ENCODE data around the gene ITPK1. TPM values are rescaled to one million over a fixed set of nuclear protein-coding genes. Genes with fewer than 3 reads are reported as not detected.

ITPK1 gene
- total RNA-seq, 1 donor from 2014 or later, result 32.8 TPM

GRCh38 chr14:93025055-93025454, 90.7 kb downstream of the ITPK1 start:
- H3K4me1 Mint-ChIP-seq (ENCODE audit: unreplicated experiment), result peaks cover 9% of the 10 kb centered on the region
- no peak for DNase-seq (ENCODE audit: extremely low spot score, unreplicated experiment)
- no peaks in the 10 kb centered on the region for H3K27me3 Mint-ChIP-seq (ENCODE audit: unreplicated experiment)
- TF ChIP-seq CTCF (IDR thresholded peaks at IDR 0.05), result no peak
- no peak overlapping the region for H3K27ac Mint-ChIP-seq (ENCODE audit: unreplicated experiment)
- H3K9me3 Mint-ChIP-seq (ENCODE audit: unreplicated experiment), result no peaks in the 10 kb centered on the region
- no peaks in the 10 kb centered on the region for H3K36me3 Mint-ChIP-seq (ENCODE audit: unreplicated experiment)
- H3K4me3 Mint-ChIP-seq (ENCODE audit: unreplicated experiment), result no peak overlapping the region

DNA sequence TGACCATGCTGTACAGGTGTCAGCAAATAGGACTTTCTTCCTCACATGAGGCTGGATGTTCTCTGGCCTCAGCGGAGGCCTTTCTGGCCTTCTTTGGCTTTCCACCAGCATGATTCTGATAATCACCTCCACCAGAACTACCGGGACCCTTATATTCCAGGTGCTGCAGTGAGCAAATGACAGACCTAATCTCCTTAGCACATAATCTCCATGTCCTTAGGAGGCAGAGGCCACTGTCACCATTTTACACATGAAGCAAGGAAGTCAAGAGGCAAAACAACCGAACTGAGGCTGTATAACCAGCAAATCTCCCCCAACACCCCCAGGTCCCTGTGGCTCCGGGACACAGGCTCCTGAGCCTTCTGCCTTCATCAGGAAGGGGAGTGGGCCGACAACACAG, 91.2 kb downstream of the ITPK1 start:
- Mint-ChIP-seq H3K36me3 (ENCODE audit: unreplicated experiment) (no peaks in the 10 kb centered on the region), H3K27ac (ENCODE audit: unreplicated experiment) (no peak overlapping the region), H3K4me1 (ENCODE audit: unreplicated experiment) (peaks cover 4% of the 10 kb centered on the region), H3K27me3 (ENCODE audit: unreplicated experiment) (no peaks in the 10 kb centered on the region), H3K9me3 (ENCODE audit: unreplicated experiment) (no peaks in the 10 kb centered on the region), H3K4me3 (ENCODE audit: unreplicated experiment) (no peak overlapping the region)
- no peak for TF ChIP-seq CTCF (IDR thresholded peaks at IDR 0.05)
- no peak for DNase-seq (ENCODE audit: extremely low spot score, unreplicated experiment)

DNA sequence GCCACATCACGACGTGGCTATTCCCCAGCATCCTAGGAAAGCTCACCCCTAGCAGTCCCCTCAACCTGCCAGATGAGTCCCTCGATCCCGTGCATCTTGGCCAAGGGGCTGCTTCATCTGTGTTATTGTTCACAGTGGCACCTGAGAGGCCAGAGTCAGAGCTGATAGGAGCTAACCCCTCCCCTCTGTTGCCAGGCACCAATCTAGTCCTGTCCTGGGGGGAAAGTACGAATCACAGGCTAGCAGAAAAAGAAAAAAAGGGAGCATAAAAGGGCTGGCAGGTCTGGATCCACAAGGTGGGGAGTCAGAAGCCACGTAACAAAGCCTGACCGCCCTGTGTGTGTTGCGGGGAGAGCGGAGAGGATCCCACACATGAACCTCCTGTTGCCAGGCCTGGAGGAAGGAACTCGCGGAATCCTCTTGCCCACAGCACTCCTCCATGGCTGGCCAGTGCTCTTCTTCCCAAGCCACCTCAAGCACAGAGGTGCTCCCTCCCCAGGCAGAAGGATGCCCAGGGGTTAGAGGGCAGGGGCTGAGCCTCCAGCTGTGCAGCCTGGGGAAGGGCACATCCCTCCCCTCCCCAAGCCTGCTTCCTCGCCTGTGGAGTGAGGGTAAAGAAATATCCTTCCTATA, 91.8 kb downstream of the ITPK1 start:
- H3K4me1 Mint-ChIP-seq (ENCODE audit: unreplicated experiment), result no peaks in the 10 kb centered on the region
- no peak for DNase-seq (ENCODE audit: extremely low spot score, unreplicated experiment)
- no peaks in the 10 kb centered on the region for H3K27me3 Mint-ChIP-seq (ENCODE audit: unreplicated experiment)
- no peaks in the 10 kb centered on the region for H3K9me3 Mint-ChIP-seq (ENCODE audit: unreplicated experiment)
- H3K27ac Mint-ChIP-seq (ENCODE audit: unreplicated experiment), result no peak overlapping the region
- no peak for TF ChIP-seq CTCF (IDR thresholded peaks at IDR 0.05)
- H3K4me3 Mint-ChIP-seq (ENCODE audit: unreplicated experiment), result no peak overlapping the region
- H3K36me3 Mint-ChIP-seq (ENCODE audit: unreplicated experiment), result no peaks in the 10 kb centered on the region

- H3K4me1 Mint-ChIP-seq (ENCODE audit: unreplicated experiment), result peaks cover 3% of the 10 kb centered on the region
- H3K27ac Mint-ChIP-seq (ENCODE audit: unreplicated experiment), result no peak overlapping the region
- H3K36me3 Mint-ChIP-seq (ENCODE audit: unreplicated experiment), result no peaks in the 10 kb centered on the region
- TF ChIP-seq CTCF (IDR thresholded peaks at IDR 0.05), result no peak
- H3K9me3 Mint-ChIP-seq (ENCODE audit: unreplicated experiment), result no peaks in the 10 kb centered on the region
- no peaks in the 10 kb centered on the region for H3K27me3 Mint-ChIP-seq (ENCODE audit: unreplicated experiment)
- no peak for DNase-seq (ENCODE audit: extremely low spot score, unreplicated experiment)
- no peak overlapping the region for H3K4me3 Mint-ChIP-seq (ENCODE audit: unreplicated experiment)
Measured at GRCh38 chr14:93023039-93023438, 92.7 kb downstream of the ITPK1 start.

DNA sequence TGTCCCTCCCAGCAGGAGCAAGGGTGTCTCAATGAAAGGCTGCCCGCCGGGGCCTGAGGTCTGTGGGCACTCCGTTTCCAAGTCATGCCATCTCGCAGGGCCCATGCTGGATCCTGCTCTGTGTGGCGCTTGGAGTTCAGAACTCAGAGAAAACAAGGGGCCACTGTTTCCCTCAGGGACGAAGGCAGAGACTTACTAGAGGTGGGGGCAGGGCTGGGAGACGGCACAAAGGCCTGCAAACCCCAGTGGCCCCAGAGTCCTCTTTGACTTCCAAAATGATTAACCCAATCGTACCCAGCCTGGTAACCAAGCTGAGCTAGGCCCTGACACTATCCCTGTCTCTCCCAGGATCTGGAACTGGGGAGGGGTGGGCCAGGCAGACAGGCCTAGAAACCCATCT, 95.8 kb downstream of the ITPK1 start:
- Mint-ChIP-seq H3K4me1 (ENCODE audit: unreplicated experiment) (peaks cover 11% of the 10 kb centered on the region), H3K27me3 (ENCODE audit: unreplicated experiment) (no peaks in the 10 kb centered on the region), H3K4me3 (ENCODE audit: unreplicated experiment) (no peak overlapping the region), H3K27ac (ENCODE audit: unreplicated experiment) (no peak overlapping the region), H3K9me3 (ENCODE audit: unreplicated experiment) (no peaks in the 10 kb centered on the region), H3K36me3 (ENCODE audit: unreplicated experiment) (no peaks in the 10 kb centered on the region)
- DNase-seq (ENCODE audit: extremely low spot score, unreplicated experiment), result no peak
- no peak for TF ChIP-seq CTCF (IDR thresholded peaks at IDR 0.05)
